GM18511 (cell line): ENCODE measurements around the gene MYH13.

Source experiments
- ATAC-seq: cut with Tn5 transposase; IDR thresholded peaks from one replicate; pipeline ENCODE4 v1.9.1; 2021; ENCODE audit warnings: mild to moderate bottlenecking, moderate library complexity; ENCODE audit not compliant: unreplicated experiment

The MYH13 gene

DNA sequence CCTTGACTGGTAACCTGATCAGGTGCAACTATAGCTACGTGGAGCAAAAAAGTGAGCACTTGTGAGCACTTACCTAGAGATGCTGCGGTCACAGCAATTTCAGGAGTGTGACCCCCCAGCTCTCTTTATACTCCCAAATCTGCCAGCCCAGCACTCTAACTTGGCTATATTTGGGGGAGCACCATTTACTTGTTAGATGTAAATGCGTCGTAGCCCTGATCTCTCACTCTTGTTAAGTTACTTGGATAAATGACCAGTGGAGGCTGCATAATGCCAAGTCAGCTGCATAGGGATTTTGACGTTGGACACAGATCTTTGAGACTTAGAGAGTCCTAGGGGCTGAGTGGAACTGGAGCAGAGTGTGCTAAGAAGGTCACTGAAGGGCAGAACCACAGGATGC lies at the start of gene MYH13:
Gene MYH13, minus strand, starts transcription at position 101 of the 400 bp plus-strand sequence. CDS start 8,476 bp downstream, outside the sequence.
- no peak for ATAC-seq

DNA sequence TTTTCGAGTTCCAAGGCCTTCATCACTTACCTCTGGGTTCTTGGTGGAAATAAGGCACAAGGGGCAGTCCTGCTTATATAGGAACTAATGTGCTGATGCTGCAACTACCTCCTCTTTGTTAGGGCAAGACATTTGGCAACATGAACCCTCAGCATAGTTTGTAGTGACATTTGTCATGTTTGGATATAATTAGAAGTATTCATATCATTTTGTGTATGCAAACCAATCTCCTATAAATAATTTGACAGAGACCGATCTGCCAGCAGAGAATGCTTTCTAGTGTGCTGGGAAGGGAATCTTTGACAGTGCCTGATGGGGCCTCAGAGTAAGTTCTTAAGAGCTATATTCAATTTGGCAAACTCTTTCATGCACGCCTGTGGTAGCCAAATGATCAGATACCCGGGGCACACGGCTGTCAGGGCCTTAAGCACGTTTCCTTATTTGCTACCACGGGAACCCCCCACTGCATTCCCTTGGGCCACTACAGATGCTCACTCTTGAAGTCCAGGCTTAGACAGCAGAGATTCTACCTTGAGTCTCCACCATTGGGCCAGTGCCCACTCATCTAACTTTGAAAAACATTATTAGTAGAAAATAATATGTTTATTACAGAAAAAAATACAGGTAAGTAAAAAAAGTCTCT lies 49.2 kb upstream of the MYH13 start, which contains the start of gene MYH8:
Gene MYH8, minus strand, starts transcription at position 51 of the 643 bp plus-strand sequence. CDS start 1,723 bp downstream, outside the sequence.
- ATAC-seq = no peak

- no peak for ATAC-seq
Measured at GRCh38 chr17:10421211-10421610, 48.4 kb upstream of the MYH13 start.

- ATAC-seq = no peak
Measured at GRCh38 chr17:10420811-10421210, 48.0 kb upstream of the MYH13 start.

DNA sequence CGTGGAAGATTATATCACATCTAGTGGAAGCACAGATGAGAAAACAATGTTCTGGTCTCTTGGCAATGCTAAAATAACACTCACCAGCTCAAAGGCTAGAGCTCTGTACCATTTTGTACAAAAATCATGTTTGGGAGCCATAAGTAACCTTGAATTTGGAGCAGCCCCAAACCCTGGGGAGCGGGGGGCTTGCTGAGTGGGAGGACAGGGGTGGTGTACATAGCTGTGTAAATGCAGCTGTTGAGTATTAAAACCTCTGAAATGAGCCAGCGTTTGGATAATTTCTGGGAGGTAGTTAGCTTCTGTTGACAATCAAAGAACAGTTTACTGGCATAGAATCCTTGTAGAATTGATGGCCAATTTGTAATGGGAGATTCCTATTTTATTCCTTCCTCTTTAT lies 44.6 kb upstream of the MYH13 start:
- ATAC-seq = no peak

GRCh38 chr17:10415161-10415560 lies 42.4 kb upstream of the MYH13 start:
- no peak for ATAC-seq

DNA sequence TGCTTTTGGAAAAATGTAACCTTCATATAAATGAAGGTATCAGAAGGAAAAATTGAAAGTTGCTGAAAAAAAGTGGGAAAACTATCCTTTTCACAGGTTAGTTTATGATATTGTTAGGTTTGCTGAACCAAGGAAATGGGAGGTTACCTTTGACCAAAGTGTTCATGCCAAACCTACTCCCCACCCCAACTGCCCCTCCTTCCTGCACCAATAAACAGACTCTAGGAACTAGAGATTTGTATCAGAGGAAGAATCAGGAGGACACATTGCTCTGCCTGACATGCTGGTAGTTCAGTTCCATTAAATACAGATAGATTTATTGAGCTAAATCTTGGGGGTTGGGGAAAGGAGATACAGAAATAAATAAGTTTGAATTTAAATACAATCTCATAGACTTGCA lies 30.8 kb upstream of the MYH13 start:
- no peak for ATAC-seq

DNA sequence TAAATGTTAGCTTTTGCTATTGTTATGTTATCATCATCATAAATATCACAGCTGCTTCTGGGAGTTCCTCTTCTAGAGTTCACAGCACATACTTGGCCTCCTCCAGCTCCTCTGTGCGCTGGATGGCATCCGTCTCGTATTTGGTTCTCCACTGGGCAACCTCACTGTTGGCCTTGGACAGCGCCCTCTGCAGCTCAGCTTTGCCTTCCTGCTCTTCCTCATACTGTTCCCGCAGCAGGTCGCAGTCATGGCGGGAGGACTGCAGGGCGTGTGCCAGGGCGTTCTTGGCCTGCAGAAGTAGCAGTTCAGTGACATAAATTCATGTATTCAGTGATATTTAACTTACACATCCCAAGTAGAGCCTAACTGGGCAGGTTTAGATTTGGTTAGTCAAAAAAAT lies 25.5 kb upstream of the MYH13 start:
- ATAC-seq = no peak

DNA sequence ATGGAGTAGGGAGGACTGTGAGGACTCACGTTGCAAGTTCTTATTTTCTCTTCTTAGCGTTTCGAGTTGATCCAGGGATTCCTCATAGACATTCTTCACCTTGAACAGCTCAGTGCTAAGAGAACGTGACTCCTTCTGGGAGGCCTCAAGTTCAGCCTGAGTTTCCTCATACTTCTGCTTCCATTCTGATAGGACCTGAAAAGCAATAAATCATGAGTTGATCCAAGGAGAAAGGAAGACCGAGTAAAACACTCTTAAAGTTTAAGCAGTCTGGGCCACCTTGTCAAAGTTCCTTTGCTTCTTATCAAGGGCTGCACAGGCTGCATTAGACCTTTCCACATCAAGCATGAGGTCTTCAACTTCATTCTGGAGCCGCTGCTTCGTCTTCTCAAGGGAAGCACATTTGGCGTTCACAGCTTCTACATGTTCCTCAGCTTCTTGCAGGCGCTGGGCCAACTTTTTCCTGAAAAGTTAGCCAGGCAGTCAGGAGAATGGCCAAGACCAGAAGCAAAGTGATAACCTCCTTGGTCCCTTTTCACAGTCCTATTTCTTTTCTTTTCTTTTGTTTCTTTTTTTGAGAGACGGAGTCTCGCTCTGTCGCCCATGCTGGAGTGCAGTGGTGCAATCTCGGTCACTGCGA lies 23.8 kb upstream of the MYH13 start:
- ATAC-seq = no peak

GRCh38 chr17:10394201-10394887 lies 21.5 kb upstream of the MYH13 start:
- no peak for ATAC-seq

DNA sequence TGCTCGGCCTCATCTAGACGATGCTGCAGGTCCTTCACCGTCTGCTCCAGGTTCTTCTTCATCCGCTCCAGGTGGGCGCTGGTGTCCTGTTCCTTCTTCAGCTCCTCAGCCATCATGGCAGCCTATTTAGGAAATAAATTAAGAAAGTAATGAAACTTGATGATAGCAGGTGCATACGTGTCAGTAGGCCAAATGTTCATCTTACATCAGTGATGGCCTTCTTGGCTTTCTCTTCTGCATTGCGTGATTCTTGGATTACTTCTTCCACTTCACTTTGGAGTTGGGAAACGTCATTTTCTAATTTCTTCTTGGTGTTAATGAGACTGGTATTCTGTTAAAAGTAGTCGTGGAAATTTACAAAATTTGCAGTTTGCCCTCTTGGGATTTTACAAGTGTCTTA lies 20.1 kb upstream of the MYH13 start:
- ATAC-seq = no peak

DNA sequence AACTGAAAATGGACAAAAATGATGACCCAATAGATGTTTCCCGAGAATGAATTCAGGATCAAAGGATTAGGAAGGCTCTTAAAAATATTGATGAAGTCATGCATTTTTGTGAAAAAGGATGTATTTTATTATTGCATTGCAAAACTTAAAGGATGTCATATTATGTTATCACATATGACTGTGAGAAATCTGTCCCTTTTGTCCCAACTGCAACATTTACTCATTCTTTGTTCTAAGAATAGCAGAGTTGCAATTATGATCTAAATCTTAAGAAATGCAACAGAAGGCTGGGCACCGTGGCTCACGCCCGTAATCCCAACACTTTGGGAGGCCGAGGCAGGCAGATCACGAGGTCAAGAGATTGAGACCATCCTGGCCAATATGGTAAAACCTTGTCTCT lies 13.1 kb upstream of the MYH13 start:
- no peak for ATAC-seq

GRCh38 chr17:10384175-10384574 lies 11.4 kb upstream of the MYH13 start:
- no peak for ATAC-seq

DNA sequence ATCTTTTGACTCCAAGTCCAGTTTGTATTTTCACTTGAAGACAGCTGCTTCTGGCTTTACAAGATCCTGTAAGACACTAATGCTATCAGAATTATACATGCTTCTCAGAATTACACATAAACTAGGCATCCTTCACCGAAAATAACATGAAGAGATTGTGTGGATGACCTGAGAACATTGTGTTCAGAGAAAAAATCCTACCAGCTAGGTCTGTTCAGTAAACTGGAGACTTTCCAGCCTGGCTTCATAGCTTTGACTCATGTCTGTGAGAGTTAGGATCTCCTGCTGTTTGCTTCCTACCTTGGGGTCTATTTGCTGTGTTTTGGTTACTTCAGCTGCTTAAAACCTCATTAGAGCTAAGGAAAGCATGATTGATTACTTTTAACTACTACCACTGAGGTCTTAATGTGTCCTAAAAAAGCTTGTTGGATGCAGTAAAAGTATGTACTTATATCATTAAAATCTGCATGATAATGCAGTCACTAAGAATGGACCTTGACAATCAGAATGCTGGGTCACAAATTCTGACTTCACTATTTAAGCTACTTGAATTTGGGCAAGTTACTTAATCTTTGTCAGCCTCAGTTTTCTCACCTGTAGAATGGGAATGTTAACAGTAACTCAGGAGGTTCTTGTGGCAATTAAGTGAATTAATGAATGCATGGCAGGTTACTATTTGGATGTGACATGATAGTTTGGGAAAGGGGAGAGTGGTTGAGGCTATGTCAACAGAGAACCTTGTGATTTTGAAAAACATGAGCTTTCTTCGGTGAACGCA lies 8.0 kb upstream of the MYH13 start:
- no peak for ATAC-seq

DNA sequence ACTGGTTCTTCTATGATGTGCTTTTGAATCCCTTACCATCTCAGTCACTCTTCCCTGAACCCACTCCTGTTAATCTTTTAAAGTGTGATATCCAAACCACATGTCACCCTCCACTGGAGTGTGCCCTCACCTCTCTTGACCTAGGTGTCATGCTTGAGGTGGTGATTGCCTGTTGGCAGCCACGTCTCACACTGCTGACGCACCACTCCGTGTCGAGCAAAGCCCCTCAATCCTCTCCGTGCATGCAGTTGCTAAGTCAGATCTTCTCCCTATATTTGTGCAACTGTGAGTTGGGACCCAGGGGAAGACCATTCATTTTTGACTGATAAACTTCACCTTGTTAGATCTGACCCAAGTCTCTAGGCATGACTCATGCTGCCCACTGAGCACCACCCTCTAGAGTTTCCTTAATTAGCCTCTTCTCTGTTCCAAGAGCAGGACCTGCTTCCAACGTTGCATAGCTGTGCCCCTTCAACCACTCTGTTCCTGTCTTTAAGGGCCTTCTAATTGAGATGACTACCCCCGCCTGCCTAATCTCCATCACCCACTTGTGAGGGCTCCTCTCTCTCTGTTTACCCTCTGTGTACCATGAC lies 2.7 kb downstream of the MYH13 start:
- ATAC-seq = no peak

- no peak for ATAC-seq
Measured at GRCh38 chr17:10369239-10369638, 3.6 kb downstream of the MYH13 start.

GRCh38 chr17:10368561-10368960 lies 4.2 kb downstream of the MYH13 start:
- ATAC-seq = no peak

- ATAC-seq = no peak
Measured at GRCh38 chr17:10360578-10360977, 12.2 kb downstream of the MYH13 start.

- no peak for ATAC-seq
Measured at GRCh38 chr17:10357768-10358167, 15.0 kb downstream of the MYH13 start.

DNA sequence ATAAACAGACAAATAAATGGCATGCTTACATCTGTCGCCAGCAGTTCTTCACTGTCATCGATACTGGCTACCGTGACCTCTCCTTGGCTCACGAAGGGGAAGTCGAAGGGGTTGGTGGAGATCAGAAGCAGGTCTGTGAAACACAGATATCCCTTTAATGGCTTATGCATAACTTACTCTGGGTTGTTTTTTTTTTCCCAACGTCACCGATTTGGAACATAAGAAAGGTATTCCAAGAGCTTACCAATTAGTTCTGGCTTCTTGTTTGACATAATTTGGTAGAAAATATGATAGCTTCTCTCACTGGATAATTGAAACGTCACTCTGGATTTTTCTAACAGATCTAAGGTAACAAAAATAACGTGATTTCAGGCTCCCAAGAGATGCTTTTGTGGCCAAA lies 18.2 kb downstream of the MYH13 start:
- ATAC-seq = no peak

- ATAC-seq = no peak
Measured at GRCh38 chr17:10352893-10353292, 19.9 kb downstream of the MYH13 start.
